ENCODE results near the gene POLR3C.

The POLR3C gene

GRCh38 chr1:145855426-145855948 is 31.5 kb downstream of the POLR3C start:
- Histone ChIP-seq H3K4ac (ENCODE audit: low read depth, low read length) (no peak overlapping the region), H2AK5ac (ENCODE audit: low read length) (no peak overlapping the region), H4K91ac (ENCODE audit: low read depth, low read length) (no peak overlapping the region), H3K18ac (ENCODE audit: low read length) (no peak overlapping the region), H3K23ac (ENCODE audit: low read length) (no peak overlapping the region), H3K4me2 (ENCODE audit: low read length) (no peak overlapping the region), H2BK120ac (ENCODE audit: insufficient read depth, low read length, poor library complexity) (no peak overlapping the region), H2AFZ (ENCODE audit: insufficient read depth, low read length, poor library complexity) (no peak overlapping the region), H3K36me3 (ENCODE audit: control insufficient read depth in 1 of 2, insufficient read depth in 2 of 2, low read length in 2 of 2) (peaks cover 38 to 48% of the 10 kb centered on the region in 2 experiments), H3K79me2 (ENCODE audit: control insufficient read depth, insufficient read depth, low read length, poor library complexity) (peaks cover 2% of the 10 kb centered on the region), H3K27ac (ENCODE audit: low read depth, low read length) (no peak overlapping the region), H2BK12ac (ENCODE audit: low read length) (no peak overlapping the region), H3K9ac (ENCODE audit: low read length) (no peak overlapping the region), H3K4me1 (ENCODE audit: control insufficient read depth in 1 of 2, insufficient read depth in 2 of 2, low read length in 2 of 2) (peaks cover 3 to 7% of the 10 kb centered on the region in 2 experiments), H3K9me3 (ENCODE audit: insufficient read depth, low read depth, low read length) (peaks cover 1% of the 10 kb centered on the region), H3K79me1 (ENCODE audit: low read length) (peaks cover 5% of the 10 kb centered on the region), H3K14ac (ENCODE audit: low read length) (no peak overlapping the region), H4K12ac (ENCODE audit: low read depth, low read length) (no peak overlapping the region), H3K27me3 (ENCODE audit: insufficient read depth, low read length) (no peaks in the 10 kb centered on the region), H3K4me3 (ENCODE audit: low read depth, low read length) (no peak overlapping the region), H4K8ac (ENCODE audit: low read depth, low read length) (no peak overlapping the region), H2BK5ac (ENCODE audit: low read depth, low read length, poor library complexity) (no peak overlapping the region)
- no CpG with 5 or more reads among the region's 7 CpGs for WGBS (ENCODE audit: extremely low coverage, insufficient coverage, insufficient read length)
- no peak for DNase-seq

GRCh38 chr1:145857170-145857569 is 33.2 kb downstream of the POLR3C start:
- no peak overlapping the region for H2AK5ac ChIP-seq (ENCODE audit: low read length)
- H3K9ac ChIP-seq (ENCODE audit: low read length): no peak overlapping the region
- no peak overlapping the region for H3K4ac ChIP-seq (ENCODE audit: low read depth, low read length)
- H3K27me3 ChIP-seq (ENCODE audit: insufficient read depth, low read length): no peaks in the 10 kb centered on the region
- no peak overlapping the region for H2AFZ ChIP-seq (ENCODE audit: insufficient read depth, low read length, poor library complexity)
- no peak overlapping the region for H2BK120ac ChIP-seq (ENCODE audit: insufficient read depth, low read length, poor library complexity)
- H3K14ac ChIP-seq (ENCODE audit: low read length): no peak overlapping the region
- no peak for DNase-seq
- H3K23ac ChIP-seq (ENCODE audit: low read length): no peak overlapping the region
- H3K9me3 ChIP-seq (ENCODE audit: insufficient read depth, low read depth, low read length): peaks cover 1% of the 10 kb centered on the region
- no peak overlapping the region for H3K4me3 ChIP-seq (ENCODE audit: low read depth, low read length)
- H3K36me3 ChIP-seq (ENCODE audit: control insufficient read depth in 1 of 2, insufficient read depth in 2 of 2, low read length in 2 of 2): peaks cover 31 to 39% of the 10 kb centered on the region in 2 experiments
- peaks cover 3 to 6% of the 10 kb centered on the region in 2 experiments for H3K4me1 ChIP-seq (ENCODE audit: control insufficient read depth in 1 of 2, insufficient read depth in 2 of 2, low read length in 2 of 2)
- no peak overlapping the region for H3K27ac ChIP-seq (ENCODE audit: low read depth, low read length)
- no peak overlapping the region for H4K91ac ChIP-seq (ENCODE audit: low read depth, low read length)
- H4K12ac ChIP-seq (ENCODE audit: low read depth, low read length): no peak overlapping the region
- H2BK12ac ChIP-seq (ENCODE audit: low read length): no peak overlapping the region
- H3K18ac ChIP-seq (ENCODE audit: low read length): peak overlapping the region; percentile 0
- H3K4me2 ChIP-seq (ENCODE audit: low read length): no peak overlapping the region
- H2BK5ac ChIP-seq (ENCODE audit: low read depth, low read length, poor library complexity): no peak overlapping the region
- H3K79me2 ChIP-seq (ENCODE audit: control insufficient read depth, insufficient read depth, low read length, poor library complexity): peaks cover 2% of the 10 kb centered on the region
- H4K8ac ChIP-seq (ENCODE audit: low read depth, low read length): no peak overlapping the region
- no CpG with 5 or more reads among the region's 4 CpGs for WGBS (ENCODE audit: extremely low coverage, insufficient coverage, insufficient read length)
- peaks cover 5% of the 10 kb centered on the region for H3K79me1 ChIP-seq (ENCODE audit: low read length)

- H3K4me1 ChIP-seq (ENCODE audit: control insufficient read depth in 1 of 2, insufficient read depth in 2 of 2, low read length in 2 of 2): peaks cover 3 to 6% of the 10 kb centered on the region in 2 experiments
- peaks cover 1% of the 10 kb centered on the region for H3K9me3 ChIP-seq (ENCODE audit: insufficient read depth, low read depth, low read length)
- no peak overlapping the region for H3K4ac ChIP-seq (ENCODE audit: low read depth, low read length)
- H4K91ac ChIP-seq (ENCODE audit: low read depth, low read length): peak overlapping the region; percentile 95
- DNase-seq: peak; percentile 32 to 48
- peak overlapping the region; percentile 90 for H3K14ac ChIP-seq (ENCODE audit: low read length)
- H2BK120ac ChIP-seq (ENCODE audit: insufficient read depth, low read length, poor library complexity): peak overlapping the region; percentile 92
- peaks cover 31 to 36% of the 10 kb centered on the region in 2 experiments for H3K36me3 ChIP-seq (ENCODE audit: control insufficient read depth in 1 of 2, insufficient read depth in 2 of 2, low read length in 2 of 2)
- peaks cover 5% of the 10 kb centered on the region for H3K79me1 ChIP-seq (ENCODE audit: low read length)
- peak overlapping the region; percentile 77 for H3K4me2 ChIP-seq (ENCODE audit: low read length)
- peak overlapping the region; percentile 92 for H2BK5ac ChIP-seq (ENCODE audit: low read depth, low read length, poor library complexity)
- H3K27ac ChIP-seq (ENCODE audit: low read depth, low read length): peak overlapping the region; percentile 83
- peak overlapping the region; percentile 98 for H2AFZ ChIP-seq (ENCODE audit: insufficient read depth, low read length, poor library complexity)
- no peak overlapping the region for H2AK5ac ChIP-seq (ENCODE audit: low read length)
- peak overlapping the region; percentile 98 for H3K18ac ChIP-seq (ENCODE audit: low read length)
- H4K8ac ChIP-seq (ENCODE audit: low read depth, low read length): peak overlapping the region; percentile 95
- peaks cover 2% of the 10 kb centered on the region for H3K79me2 ChIP-seq (ENCODE audit: control insufficient read depth, insufficient read depth, low read length, poor library complexity)
- peak overlapping the region; percentile 90 for H4K12ac ChIP-seq (ENCODE audit: low read depth, low read length)
- no peak overlapping the region for H2BK12ac ChIP-seq (ENCODE audit: low read length)
- H3K27me3 ChIP-seq (ENCODE audit: insufficient read depth, low read length): no peaks in the 10 kb centered on the region
- no CpG with 5 or more reads among the region's 35 CpGs for WGBS (ENCODE audit: extremely low coverage, insufficient coverage, insufficient read length)
- H3K9ac ChIP-seq (ENCODE audit: low read length): peak overlapping the region; percentile 94
- peak overlapping the region; percentile 95 for H3K4me3 ChIP-seq (ENCODE audit: low read depth, low read length)
- H3K23ac ChIP-seq (ENCODE audit: low read length): no peak overlapping the region
Measured at GRCh38 chr1:145858238-145858900, 34.4 kb downstream of the POLR3C start.

GRCh38 chr1:145858901-145859490 is 35.0 kb downstream of the POLR3C start, which contains the start of gene PIAS3:
TSS of gene PIAS3 (minus strand) at chr1:145859081. CDS start at chr1:145858990, 91 bp downstream.
- WGBS (ENCODE audit: extremely low coverage, insufficient coverage, insufficient read length): no CpG with 5 or more reads among the region's 42 CpGs
- Histone ChIP-seq H3K18ac (ENCODE audit: low read length) (peak within 1 kb of the TSS; percentile 98), H2BK120ac (ENCODE audit: insufficient read depth, low read length, poor library complexity) (peak within 1 kb of the TSS; percentile 92), H3K4me3 (ENCODE audit: low read depth, low read length) (peak within 1 kb of the TSS; percentile 95), H3K9ac (ENCODE audit: low read length) (peak within 1 kb of the TSS; percentile 94), H2BK5ac (ENCODE audit: low read depth, low read length, poor library complexity) (peak within 1 kb of the TSS; percentile 92), H3K36me3 (ENCODE audit: control insufficient read depth in 1 of 2, insufficient read depth in 2 of 2, low read length in 2 of 2) (peaks cover 26 to 29% of the 10 kb centered on the region in 2 experiments), H3K27me3 (ENCODE audit: insufficient read depth, low read length) (no peaks in the 10 kb centered on the region), H4K12ac (ENCODE audit: low read depth, low read length) (peak within 1 kb of the TSS; percentile 90), H3K27ac (ENCODE audit: low read depth, low read length) (peak within 1 kb of the TSS; percentile 83), H3K79me1 (ENCODE audit: low read length) (peaks cover 5% of the 10 kb centered on the region), H2AFZ (ENCODE audit: insufficient read depth, low read length, poor library complexity) (peak within 1 kb of the TSS; percentile 98), H3K23ac (ENCODE audit: low read length) (no peak within 1 kb of the TSS), H2AK5ac (ENCODE audit: low read length) (no peak within 1 kb of the TSS), H3K9me3 (ENCODE audit: insufficient read depth, low read depth, low read length) (no peaks in the 10 kb centered on the region), H3K4me2 (ENCODE audit: low read length) (peak within 1 kb of the TSS; percentile 99), H4K91ac (ENCODE audit: low read depth, low read length) (peak within 1 kb of the TSS; percentile 95), H2BK12ac (ENCODE audit: low read length) (peak within 1 kb of the TSS; percentile 12), H3K14ac (ENCODE audit: low read length) (peak within 1 kb of the TSS; percentile 90), H3K4me1 (ENCODE audit: control insufficient read depth in 1 of 2, insufficient read depth in 2 of 2, low read length in 2 of 2) (peaks cover 3 to 6% of the 10 kb centered on the region in 2 experiments), H3K4ac (ENCODE audit: low read depth, low read length) (peak within 1 kb of the TSS; percentile 51), H4K8ac (ENCODE audit: low read depth, low read length) (peak within 1 kb of the TSS; percentile 95), H3K79me2 (ENCODE audit: control insufficient read depth, insufficient read depth, low read length, poor library complexity) (peaks cover 2% of the 10 kb centered on the region)
- peak; percentile 90 to 95 for DNase-seq

Measured in trophoblast cell (in vitro differentiated cells and primary cell).